GM19238 (cell line): ENCODE data around the gene ANGPTL5.
A peak's percentile ranks its signal among the peaks of the same experiment; 100 is the strongest.
"Not testable (repeated sequence)": the region's sequence is repeated elsewhere in the genome, so short reads cannot be mapped to it uniquely, and the experiment has no call there.

Experiments
- DNase-seq: peaks from one replicate; pipeline ENCODE4 v3.0.0; 2011; ENCODE audit warnings: low spot score; ENCODE audit not compliant: insufficient read length

Gene ANGPTL5

GRCh38 chr11:101889767-101890166 is 26.6 kb downstream of the ANGPTL5 start:
- no peak for DNase-seq

DNA sequence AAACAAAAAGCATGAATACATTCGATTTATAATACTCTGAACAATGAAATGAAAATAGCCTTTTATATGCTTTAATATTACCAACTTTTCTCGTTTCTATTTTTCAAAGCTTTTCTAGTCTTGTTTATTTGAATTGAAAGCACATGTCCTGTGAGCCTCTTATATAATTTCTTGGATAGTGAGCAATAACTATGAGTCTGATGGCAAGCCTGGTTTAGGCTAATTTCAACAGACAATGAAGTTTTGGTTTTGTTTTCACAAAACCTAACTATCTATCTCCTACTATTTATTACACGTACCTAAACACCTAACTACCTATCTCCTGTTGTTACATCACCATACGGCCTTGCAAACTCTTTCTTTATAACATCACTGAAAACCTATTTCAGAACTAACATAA is 30.7 kb downstream of the ANGPTL5 start:
- DNase-seq, result no peak

GRCh38 chr11:101881586-101881985 is 34.7 kb downstream of the ANGPTL5 start:
- DNase-seq, result no peak

DNA sequence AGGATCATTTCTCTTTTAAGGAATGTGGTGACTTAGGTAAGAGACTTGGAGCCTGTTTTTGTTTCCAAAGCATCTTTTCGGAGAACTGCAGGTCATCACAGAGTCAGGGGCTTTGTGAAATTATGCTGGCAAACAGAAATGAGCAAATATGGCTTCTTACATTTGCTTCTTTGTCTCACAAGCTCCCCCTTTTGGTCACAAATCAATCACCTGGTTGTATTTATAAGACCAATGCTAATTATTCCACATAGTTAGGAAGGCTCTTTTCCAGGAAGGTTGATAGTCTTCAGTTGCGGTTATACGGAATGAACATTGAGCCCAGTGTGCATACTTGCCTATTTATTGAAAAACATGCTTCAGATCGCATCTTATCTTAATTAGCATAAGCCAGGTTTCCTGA is 36.1 kb downstream of the ANGPTL5 start:
- DNase-seq, result no peak

DNA sequence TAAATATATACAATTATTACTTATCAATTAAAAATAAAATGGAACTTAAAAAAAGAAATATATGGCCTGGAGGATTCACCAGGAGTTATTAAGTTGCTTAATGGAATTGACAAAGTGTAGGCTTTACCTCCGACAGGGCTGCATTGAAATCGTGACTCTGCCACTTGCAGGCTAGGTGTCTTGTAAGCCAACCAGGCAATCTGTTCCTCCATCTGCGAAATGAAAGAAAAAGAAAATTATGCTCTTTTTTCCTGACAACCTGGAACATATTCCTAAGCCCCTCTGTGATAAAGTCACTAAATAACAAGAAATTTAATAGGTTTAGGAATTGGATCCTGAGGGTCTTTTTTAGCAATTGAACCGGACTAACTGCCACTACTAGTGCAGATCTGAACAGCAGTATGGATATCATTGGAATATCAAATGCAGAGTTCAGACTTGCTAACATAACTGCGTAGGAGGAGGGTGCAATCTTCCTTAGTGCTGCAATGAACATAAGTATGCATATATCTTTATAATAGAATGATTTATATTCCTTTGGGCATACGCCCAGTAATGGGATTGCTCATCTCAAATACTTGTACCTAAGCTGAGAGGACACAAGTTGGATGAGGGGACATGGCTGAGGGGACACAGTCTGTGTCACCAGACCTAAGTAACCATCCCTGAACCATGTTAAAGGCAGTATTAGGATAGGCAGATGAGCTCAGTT is 44.0 kb downstream of the ANGPTL5 start:
- no peak for DNase-seq

DNA sequence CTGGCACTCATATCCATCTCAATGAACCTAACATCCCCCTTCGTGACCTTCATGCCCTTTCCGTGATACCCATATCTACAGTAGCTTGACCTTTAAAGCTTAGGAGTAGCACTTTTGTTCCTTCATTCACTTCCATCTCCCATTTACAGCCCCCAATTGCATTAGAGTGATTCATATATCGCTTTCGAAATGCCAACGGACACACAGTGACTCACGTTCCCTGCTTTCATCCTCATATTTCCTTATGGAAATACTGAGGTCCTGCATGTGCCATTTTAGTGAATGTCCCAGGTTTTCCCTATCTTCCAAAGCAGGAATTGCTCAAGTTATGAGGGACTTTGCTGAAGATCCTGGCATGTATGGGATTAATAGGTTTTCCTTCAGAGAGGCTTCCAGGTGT is 45.8 kb downstream of the ANGPTL5 start:
- no peak for DNase-seq

DNA sequence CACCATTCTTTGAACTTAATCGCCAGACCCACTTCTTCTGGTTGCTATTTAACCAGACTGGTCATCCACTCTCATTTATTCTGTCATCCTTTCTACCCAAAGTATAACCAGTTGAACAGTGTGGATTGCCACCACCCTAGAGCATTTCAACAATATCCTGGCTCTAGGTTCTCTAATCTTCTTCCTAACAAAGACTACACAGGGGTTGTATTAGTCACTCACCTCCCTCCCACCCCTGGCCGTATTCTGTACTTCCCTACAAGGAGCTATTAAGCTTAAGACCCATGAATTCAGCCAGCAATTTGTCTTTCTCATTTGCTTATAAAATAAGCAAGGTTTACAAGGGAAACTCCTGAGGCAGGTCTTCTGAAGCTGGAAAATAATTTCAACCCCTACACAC is 48.4 kb downstream of the ANGPTL5 start:
- no peak for DNase-seq

DNA sequence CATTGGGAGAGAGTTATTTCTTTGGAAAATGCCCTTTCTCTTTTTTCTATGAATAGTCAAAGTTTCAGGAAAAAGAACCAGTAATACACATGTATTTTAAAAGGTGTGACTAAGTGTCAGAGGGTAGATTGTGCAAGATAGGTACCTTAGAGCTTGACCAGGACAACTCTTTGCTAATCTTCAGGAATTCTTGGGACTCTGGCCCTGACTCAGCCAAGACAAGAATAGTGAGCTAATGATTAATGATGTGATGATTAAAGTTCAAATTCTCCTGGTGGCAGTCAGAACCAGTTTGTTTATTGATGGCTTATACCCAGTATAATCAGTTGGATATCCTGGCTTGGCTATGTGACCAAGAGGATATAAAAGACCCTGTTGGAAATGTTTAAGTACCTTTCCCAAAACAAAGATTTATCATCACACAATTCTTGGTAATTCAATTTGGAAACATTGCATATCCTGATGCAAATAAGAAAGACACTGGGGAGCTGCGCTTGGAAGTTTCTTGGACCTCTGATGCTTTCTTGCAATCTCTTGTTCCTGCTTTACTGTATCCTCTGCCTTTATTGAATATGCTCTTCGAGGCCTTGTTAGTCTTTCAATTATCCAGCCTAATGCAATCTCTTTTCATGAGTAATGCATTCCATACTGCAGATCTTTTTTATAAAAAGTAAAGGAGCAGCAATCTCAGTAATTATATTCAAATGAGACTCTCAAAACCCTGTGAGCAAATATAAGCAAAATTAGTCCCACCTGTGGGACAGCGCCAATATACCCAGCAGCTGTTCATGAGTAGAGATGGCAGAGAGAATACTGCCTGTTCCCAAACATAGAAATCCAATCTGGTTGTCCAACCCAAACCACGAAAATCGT is 49.5 kb downstream of the ANGPTL5 start:
- no peak for DNase-seq

- no peak for DNase-seq
These were observed 52.2 kb downstream of the ANGPTL5 start for GRCh38 chr11:101864098-101864497.

- no peak for DNase-seq
These were observed 53.0 kb downstream of the ANGPTL5 start for GRCh38 chr11:101863361-101863760.

DNA sequence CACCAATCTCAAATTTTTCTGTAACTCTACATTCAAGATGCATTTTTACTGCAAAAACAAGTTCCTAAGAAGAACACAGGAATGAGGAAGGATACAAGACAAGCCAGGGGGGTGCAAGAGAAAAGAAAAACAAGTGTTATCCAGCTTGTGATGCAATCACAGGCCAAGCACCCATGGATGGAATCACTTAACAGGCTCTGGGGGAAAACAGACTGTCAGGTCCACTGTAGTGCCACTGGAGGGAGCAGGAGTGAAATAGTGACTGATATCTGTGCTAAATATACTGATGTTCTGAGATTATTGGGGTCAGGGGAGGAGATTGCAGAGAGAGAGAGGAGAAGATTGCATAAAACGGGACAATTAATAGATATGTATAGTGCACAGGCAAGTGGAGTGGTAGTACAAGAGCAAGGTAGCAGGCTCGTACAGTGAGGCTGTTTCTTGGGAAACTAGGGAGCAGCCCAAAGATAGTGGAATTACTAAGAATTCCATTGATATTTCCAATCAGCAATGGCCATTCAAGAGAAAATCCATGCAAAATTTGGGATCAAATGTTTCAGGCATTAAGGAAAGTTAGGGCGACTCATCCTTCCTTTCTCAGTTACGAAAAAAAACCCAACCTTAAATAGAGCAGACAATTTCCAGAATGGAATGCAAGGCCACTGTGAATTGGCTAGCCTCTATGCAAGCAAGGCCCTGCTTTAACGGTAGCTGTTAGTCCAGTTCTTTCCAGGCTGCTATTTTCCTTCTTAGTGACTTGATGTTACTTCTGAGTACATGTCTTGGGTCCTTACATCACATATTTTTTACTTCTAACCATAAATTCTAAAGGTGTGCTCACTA is 53.7 kb downstream of the ANGPTL5 start:
- DNase-seq, result no peak

- DNase-seq, result peak; percentile 2
These were observed 55.5 kb downstream of the ANGPTL5 start for GRCh38 chr11:101860696-101861427.

GRCh38 chr11:101852260-101852659 is 64.1 kb downstream of the ANGPTL5 start:
- DNase-seq, result not testable (repeated sequence)

GRCh38 chr11:101848262-101848661 is 68.1 kb downstream of the ANGPTL5 start:
- DNase-seq, result no peak

GRCh38 chr11:101844608-101845007 is 71.7 kb downstream of the ANGPTL5 start:
- DNase-seq, result no peak

DNA sequence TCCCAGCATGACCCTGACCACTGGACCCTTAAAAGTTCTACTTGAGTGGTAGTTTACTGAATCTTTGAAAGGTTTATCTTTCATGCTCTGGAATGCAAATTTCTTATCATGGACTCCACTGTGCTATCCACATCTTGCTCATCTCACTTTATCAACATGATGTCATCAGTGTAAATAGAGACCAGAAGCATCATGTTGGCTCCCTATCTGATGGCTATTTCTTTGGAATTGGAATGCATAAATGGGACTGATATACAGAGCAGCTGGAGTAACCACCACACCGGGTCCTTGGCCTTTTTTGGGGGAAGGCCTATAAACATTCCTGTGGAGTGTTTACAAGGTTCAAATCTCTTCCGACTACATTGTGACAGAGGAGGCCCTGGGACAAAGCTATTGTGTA is 75.6 kb downstream of the ANGPTL5 start:
- DNase-seq, result no peak
